ENCODE measurements around the gene CDK5. TPM values are rescaled to one million over a fixed set of nuclear protein-coding genes. Genes with fewer than 3 reads are reported as not detected.

Gene CDK5
- total RNA-seq, 2 donors from 2014 or later: 13.1 to 18.5 TPM

- Histone ChIP-seq H3K4me3 (peak within 1 kb of the TSS; percentile 59 to 62), H3K4me1 (replicated peaks) (peaks cover 29% of the 10 kb centered on the region), H3K9me3 (no peaks in the 10 kb centered on the region), H3K27ac (peak within 1 kb of the TSS; percentile 93 to 97), H3K27me3 (replicated peaks; ENCODE audit: insufficient read depth) (no peaks in the 10 kb centered on the region), H3K36me3 (peaks cover 3 to 4% of the 10 kb centered on the region in 2 donors)
- TF ChIP-seq POLR2AphosphoS5 (IDR thresholded peaks at IDR 0.05) (no peak), POLR2A (IDR thresholded peaks at IDR 0.05) (peak; percentile 43)
- TF ChIP-seq, protein P1, sequence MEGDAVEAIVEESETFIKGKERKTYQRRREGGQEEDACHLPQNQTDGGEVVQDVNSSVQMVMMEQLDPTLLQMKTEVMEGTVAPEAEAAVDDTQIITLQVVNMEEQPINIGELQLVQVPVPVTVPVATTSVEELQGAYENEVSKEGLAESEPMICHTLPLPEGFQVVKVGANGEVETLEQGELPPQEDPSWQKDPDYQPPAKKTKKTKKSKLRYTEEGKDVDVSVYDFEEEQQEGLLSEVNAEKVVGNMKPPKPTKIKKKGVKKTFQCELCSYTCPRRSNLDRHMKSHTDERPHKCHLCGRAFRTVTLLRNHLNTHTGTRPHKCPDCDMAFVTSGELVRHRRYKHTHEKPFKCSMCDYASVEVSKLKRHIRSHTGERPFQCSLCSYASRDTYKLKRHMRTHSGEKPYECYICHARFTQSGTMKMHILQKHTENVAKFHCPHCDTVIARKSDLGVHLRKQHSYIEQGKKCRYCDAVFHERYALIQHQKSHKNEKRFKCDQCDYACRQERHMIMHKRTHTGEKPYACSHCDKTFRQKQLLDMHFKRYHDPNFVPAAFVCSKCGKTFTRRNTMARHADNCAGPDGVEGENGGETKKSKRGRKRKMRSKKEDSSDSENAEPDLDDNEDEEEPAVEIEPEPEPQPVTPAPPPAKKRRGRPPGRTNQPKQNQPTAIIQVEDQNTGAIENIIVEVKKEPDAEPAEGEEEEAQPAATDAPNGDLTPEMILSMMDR (IDR thresholded peaks at IDR 0.05): peak; percentile 13 to 44 (median 28)
- DNase-seq (ENCODE audit: low spot score): peak; percentile 72
- intact Hi-C loops (cut with DNase I): loop anchor here (2.0 to 5.0 kb wide), 2 partner anchors 23 to 53 kb away; partner anchors contain the start of gene TMUB1
- WGBS: under 1% methylated on average over 75 of the region's 75 CpGs
These were observed 1.8 kb upstream of the CDK5 start, which contains the start of gene SLC4A2 for GRCh38 chr7:151059367-151060112. Gene SLC4A2, plus strand, starts transcription at chr7:151059589. Its CDS starts 2,399 bp downstream, at chr7:151061988.

- TF ChIP-seq, protein P1 (IDR thresholded peaks at IDR 0.05): no peak
- TF ChIP-seq POLR2A (IDR thresholded peaks at IDR 0.05): no peak
- TF ChIP-seq POLR2AphosphoS5 (IDR thresholded peaks at IDR 0.05): no peak
- intact Hi-C loops (cut with DNase I): loop anchor here (2.0 kb wide), 1 partner anchor 24 kb away; the partner anchor contains the start of gene TMUB1
- no peaks in the 10 kb centered on the region for H3K36me3 ChIP-seq
- H3K4me1 ChIP-seq (replicated peaks): peaks cover 29% of the 10 kb centered on the region
- H3K27me3 ChIP-seq (replicated peaks; ENCODE audit: insufficient read depth): no peaks in the 10 kb centered on the region
- H3K4me3 ChIP-seq: peak overlapping the region; percentile 59 to 62
- peak overlapping the region; percentile 93 to 97 for H3K27ac ChIP-seq
- H3K9me3 ChIP-seq: no peaks in the 10 kb centered on the region
- DNase-seq (ENCODE audit: low spot score): no peak
- 8% methylated on average over 18 of the region's 18 CpGs for WGBS
These were observed 1.2 kb upstream of the CDK5 start for GRCh38 chr7:151058781-151059366.

GRCh38 chr7:151057989-151058780 is 488 bp upstream of the CDK5 start:
- H3K36me3 ChIP-seq: no peaks in the 10 kb centered on the region
- WGBS: under 1% methylated on average over 43 of the region's 46 CpGs
- H3K9me3 ChIP-seq: no peaks in the 10 kb centered on the region
- H3K27me3 ChIP-seq (replicated peaks; ENCODE audit: insufficient read depth): no peaks in the 10 kb centered on the region
- peak; percentile 100 for DNase-seq (ENCODE audit: low spot score)
- peak; percentile 98 for TF ChIP-seq POLR2A (IDR thresholded peaks at IDR 0.05)
- peak; percentile 98 for TF ChIP-seq POLR2AphosphoS5 (IDR thresholded peaks at IDR 0.05)
- TF ChIP-seq, protein P1 (IDR thresholded peaks at IDR 0.05): peak in 1 of 4 experiments; percentile 20
- H3K4me3 ChIP-seq: peak overlapping the region; percentile 57 to 59
- H3K27ac ChIP-seq: peak overlapping the region; percentile 93 to 97
- intact Hi-C loops (cut with DNase I): loop anchor here (2.0 kb wide), 1 partner anchor 25 kb away; the partner anchor contains the start of gene TMUB1
- peaks cover 29% of the 10 kb centered on the region for H3K4me1 ChIP-seq (replicated peaks)

GRCh38 chr7:151056666-151057505 is 811 bp downstream of the CDK5 start:
- Histone ChIP-seq H3K4me3 (peak overlapping the region; percentile 57 to 59), H3K36me3 (no peaks in the 10 kb centered on the region), H3K27me3 (replicated peaks; ENCODE audit: insufficient read depth) (no peaks in the 10 kb centered on the region), H3K4me1 (replicated peaks) (peaks cover 29% of the 10 kb centered on the region), H3K9me3 (no peaks in the 10 kb centered on the region), H3K27ac (no peak overlapping the region)
- TF ChIP-seq, protein P1 (IDR thresholded peaks at IDR 0.05): no peak
- TF ChIP-seq POLR2AphosphoS5 (IDR thresholded peaks at IDR 0.05): no peak
- no peak for TF ChIP-seq POLR2A (IDR thresholded peaks at IDR 0.05)
- DNase-seq (ENCODE audit: low spot score): no peak
- intact Hi-C loops (cut with DNase I): no loop called here
- WGBS: 23% methylated on average over 29 of the region's 29 CpGs

Data from prostate gland (tissue), 2 donors.